HG02981 (cell line): Measurements from ENCODE around the gene MAPK1IP1L.
"Not testable (repeated sequence)": the region's sequence is repeated elsewhere in the genome, so short reads cannot be mapped to it uniquely, and the experiment has no call there.

Experiments
- ATAC-seq: cut with Tn5 transposase; IDR thresholded peaks from one replicate; pipeline ENCODE4 v1.9.1; 2021; ENCODE audit warnings: mild to moderate bottlenecking, moderate library complexity; ENCODE audit not compliant: unreplicated experiment

The MAPK1IP1L gene

DNA sequence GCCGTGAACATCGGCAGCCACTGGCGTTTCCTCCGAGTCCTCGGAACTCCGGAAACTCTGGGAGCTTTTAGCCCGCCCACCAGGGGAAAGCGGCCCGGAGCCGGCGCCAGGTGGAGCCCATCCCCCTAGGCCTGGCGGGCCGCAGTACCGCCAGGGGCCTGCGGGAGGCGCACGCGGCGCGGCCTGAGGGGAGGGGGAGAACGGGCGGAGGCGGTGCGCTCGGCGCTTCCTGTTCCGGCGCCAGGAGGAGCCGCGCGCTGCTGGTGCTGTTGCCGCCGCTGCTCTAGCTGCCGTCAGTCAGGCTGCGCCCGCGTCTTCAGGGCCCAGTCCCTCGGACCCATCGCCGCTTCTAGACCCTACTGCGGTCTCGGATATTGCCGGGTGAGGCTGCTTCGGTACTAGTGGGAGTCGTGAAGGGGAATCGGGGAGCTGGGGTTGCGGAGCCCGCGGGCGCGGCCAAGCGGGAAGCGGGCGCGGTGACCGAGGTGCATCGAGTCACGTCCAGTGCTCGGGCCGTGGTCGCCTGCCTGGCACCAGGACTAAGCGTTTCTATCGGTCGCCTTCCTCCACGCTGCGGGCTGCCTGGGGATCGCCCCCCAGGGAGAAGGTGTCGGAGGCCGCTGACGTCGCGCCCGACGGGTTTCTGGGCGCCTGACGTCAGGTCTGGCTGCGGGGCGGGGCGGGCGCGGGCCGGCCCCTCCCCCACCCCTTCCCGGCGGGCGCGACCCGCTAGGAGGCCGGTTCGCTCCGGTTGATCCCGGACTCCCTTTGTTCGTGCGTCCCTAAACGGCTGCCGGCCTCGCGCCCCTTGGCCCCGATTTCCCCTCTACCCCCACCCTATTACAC is at the start of gene MAPK1IP1L:
Gene MAPK1IP1L, plus strand, starts transcription at position 225 of the 846 bp plus-strand sequence. CDS start 10,037 bp downstream, outside the sequence.
- peak; percentile 87 for ATAC-seq

DNA sequence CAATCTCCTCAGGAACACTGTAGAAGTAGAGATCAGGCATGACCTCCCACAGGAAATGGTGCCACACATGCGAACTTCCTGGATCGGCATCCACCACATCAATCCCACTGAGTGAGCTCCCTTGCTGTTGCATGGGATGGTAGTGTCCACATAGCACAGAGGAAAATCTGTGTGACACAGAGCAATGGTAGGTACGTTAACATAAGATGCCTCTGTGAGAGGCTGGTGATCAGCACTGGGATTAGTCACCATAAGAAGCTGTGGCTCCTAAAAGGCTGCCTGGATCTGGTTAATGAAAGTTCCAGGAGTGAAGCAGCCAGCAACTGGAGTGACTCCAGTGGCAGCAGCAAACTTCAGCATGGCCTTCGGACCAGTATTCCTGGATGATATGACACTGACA is 46.4 kb upstream of the MAPK1IP1L start:
- ATAC-seq: no peak

DNA sequence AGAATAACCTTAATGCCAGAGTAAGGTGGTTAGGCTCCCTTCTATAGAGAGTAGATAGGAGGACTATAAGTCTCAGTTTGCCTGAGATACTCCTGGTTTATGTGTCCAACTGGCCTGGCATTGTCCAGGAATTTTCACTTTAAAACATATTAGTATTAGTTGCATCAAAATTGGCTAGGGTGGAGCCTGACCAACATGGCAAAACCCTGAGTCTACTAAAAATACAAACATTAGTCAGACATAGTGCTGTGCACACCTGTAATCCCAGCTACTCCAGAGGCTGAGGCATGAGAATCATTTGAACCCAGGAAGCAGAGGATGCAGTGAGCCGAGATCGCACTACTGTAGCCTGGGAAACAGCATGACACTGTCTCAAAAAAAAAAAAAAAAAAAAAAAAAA is 36.4 kb upstream of the MAPK1IP1L start:
- no peak for ATAC-seq

- ATAC-seq: no peak
These were observed 31.4 kb upstream of the MAPK1IP1L start for GRCh38 chr14:55019968-55020554.

DNA sequence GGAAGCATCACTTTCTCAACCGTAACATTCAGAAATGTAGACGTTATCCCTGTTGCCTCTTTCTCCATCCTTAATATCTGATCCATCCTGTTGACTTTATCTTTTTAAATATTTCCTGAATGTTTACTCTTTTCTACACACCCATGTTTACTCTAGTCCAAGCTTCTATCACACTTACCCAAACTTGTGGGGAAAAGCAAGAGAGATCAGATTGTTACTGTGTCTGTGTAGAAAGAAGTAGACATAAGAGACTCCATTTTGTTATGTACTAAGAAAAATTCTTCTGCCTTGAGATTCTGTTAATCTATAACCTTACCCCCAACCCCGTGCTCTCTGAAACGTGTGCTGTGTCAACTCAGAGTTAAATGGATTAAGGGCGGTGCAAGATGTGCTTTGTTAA is 27.1 kb upstream of the MAPK1IP1L start:
- ATAC-seq: not testable (repeated sequence)

GRCh38 chr14:55025948-55026347 is 25.5 kb upstream of the MAPK1IP1L start:
- no peak for ATAC-seq

DNA sequence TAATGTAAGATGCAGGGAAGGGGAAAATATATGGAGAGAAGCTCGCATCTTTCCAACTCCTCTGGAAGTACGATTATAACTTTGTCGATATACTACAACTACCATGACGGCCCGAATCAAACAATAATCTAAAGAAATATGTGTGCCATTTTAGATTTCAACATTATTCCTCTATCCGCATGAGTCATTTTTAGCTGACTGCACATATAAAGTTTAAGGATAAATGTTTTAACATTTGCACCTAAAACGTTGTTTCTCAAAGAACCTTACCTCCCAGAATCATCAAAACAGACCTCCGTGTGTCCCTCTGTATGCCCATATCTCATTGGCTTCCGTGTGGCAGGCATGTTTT is 25.0 kb upstream of the MAPK1IP1L start:
- no peak for ATAC-seq

DNA sequence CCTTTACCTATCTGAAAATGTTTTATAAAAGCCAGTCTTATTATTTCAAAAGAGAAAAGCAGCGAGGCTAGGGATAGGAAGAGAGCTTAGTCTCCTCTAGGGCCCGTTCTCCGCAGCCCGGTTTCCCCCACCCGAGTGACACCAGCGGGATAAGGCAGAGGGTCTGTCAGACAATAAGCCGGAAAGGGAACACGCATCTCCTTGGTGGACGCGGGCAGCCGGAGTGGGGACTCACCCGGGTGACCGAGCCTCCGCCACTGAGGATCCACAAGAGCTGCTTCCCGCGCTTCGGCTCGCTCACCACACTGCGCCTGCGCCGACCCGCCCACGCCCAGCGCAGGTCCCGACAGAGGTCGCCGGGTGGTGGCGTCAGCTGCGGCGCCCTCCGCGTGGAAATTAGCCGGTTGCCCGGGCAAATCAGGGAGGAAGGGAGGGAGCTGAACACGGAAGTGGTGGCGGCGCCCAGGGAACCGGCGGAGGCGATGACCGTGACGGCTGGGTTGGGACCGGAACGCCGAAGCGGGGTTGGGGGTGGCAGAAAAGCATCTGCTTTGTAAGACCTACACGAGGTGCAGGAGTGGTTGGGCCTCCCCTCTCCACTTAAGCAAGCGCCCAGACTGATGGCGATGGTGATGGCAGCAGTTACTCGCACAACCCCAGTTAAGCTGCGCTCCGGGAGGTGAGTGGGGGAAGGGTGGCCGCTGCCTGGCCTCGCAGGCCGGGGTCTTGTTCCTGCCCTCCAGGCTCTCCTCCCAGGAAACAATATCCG is 24.5 kb upstream of the MAPK1IP1L start, which contains the start of the genes SOCS4 and WDHD1:
Gene SOCS4, plus strand, starts transcription at position 444 of the 769 bp plus-strand sequence. CDS start 15,806 bp downstream, outside the sequence.
Gene WDHD1, minus strand, starts transcription at position 307 of the 769 bp plus-strand sequence. CDS start 312 bp downstream, outside the sequence.
- ATAC-seq: peak; percentile 87

GRCh38 chr14:55028066-55028465 is 23.4 kb upstream of the MAPK1IP1L start:
- no peak for ATAC-seq

- no peak for ATAC-seq
These were observed 23.0 kb upstream of the MAPK1IP1L start for GRCh38 chr14:55028476-55028875.

GRCh38 chr14:55031190-55031589 is 20.3 kb upstream of the MAPK1IP1L start:
- no peak for ATAC-seq

DNA sequence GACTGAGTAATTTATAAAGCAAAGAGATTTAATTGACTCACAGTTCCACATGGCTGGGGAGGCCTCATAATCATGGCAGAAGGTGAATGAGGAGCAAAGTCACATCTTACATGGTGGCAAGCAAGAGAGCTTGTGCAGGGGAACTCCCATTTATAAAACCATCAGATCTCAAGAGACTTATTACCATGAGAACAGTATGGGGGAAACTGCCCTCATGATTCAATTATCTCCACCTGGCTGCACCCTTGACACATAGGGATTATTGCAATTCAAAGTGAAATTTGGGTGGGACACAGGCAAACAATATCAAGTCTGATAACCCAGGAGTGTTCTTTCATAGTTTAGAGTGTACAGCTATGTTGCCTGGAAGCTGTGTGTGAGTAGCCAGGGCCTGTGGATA is 13.5 kb upstream of the MAPK1IP1L start:
- ATAC-seq: not testable (repeated sequence)

GRCh38 chr14:55038708-55039107 is 12.7 kb upstream of the MAPK1IP1L start:
- no peak for ATAC-seq

DNA sequence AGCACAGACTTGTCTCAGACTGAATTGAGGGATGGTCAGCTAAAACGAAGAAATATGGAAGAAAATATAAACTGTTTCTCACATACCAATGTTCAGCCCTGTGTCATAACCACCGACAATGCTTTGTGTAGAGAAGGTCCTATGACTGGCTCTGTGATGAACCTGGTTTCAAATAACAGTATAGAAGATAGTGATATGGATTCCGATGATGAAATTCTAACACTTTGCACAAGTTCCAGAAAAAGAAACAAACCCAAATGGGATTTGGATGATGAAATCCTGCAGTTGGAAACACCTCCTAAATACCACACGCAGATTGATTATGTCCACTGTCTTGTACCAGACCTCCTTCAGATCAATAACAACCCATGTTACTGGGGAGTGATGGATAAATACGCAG is 7.9 kb upstream of the MAPK1IP1L start:
- no peak for ATAC-seq

DNA sequence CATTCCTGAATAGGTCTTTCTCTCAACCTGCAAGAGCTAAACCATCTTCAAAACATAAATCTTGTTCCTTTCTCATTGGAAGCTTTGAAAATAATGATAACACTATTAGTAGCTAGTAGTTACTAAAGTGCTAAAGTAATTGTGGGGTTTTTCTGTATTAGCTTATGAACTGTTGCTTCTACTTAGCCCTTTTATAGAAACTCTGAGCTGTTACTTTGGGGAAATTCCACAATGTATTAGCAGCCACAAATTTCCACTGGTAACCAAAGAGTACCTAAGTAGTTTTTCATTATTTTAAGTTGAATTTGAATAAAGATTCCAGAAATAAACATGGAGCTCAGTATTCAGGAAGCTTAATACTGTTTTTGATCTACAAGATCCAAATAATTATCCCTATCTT is 6.4 kb upstream of the MAPK1IP1L start:
- ATAC-seq: no peak

- ATAC-seq: no peak
These were observed 4.0 kb upstream of the MAPK1IP1L start for GRCh38 chr14:55047301-55048053.

- ATAC-seq: no peak
These were observed 2.5 kb upstream of the MAPK1IP1L start for GRCh38 chr14:55048900-55049436.

GRCh38 chr14:55051165-55051422 is 353 bp upstream of the MAPK1IP1L start:
- ATAC-seq: peak; percentile 21

DNA sequence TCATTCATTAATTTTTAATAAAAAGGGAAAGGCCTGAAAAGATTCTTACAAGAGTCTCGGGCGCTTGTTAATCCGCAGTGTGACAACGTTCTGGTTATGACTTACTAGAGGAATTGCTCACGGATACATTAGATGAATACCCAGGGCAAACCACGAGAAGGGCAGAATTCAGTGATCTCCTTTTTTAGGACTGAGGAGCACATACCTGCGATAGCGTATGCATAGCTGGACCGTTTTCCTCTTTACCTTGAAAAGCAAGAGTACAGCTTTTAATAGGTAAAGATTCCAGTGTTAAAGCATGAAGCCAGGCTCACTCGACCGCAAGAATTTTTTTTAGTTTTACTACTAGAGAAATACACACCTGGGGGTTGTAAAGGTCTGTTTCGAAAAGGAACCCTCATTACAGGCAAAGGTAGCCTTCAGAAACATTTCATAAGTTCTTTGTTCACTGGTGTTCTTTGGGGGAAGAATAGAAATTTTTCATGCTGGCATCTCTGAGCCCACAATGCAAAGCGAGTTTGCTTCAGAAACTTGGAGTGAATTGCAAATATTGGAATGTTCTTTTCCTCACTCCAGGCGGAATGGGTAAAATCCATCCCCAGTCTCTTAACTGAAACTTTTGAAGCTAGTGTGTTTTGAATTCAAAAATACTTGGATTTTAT is 953 bp downstream of the MAPK1IP1L start:
- ATAC-seq: peak; percentile 4

DNA sequence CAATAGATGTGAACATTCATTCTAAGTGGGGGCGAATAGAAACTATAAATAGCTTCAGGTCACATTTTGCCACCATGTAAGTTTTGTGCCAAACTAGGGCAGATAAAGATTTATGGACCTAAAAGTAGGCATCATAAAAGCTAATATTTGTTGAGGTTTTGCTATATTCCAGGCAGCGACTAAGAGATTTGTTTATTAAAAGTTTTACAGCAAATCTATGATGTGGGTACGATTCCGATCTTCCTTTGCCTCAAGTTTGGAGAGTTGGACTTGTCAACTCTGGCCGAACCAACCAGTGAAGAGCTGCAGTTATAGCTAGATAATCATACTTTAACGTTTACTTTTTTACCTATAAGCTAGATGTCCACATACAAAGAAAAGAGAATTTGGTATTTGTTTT is 1.6 kb downstream of the MAPK1IP1L start:
- no peak for ATAC-seq
